SH-SY5Y (cell line): Measurements from ENCODE around the gene HEXD.

Experiments
- GATA2 ChIP-seq: IDR thresholded peaks from 2 replicates; pipeline ENCODE4 v1.6.1; 2011; ENCODE audit warnings: mild to moderate bottlenecking, low read depth, low read length
- GATA3 ChIP-seq: IDR thresholded peaks from 2 replicates; pipeline ENCODE4 v1.6.1; 2011; ENCODE audit warnings: low read depth, mild to moderate bottlenecking, low read length, moderate library complexity

- TF ChIP-seq GATA2 (no peak), GATA3 (no peak)
Measured at GRCh38 chr17:82461827-82462524, 43.8 kb downstream of the HEXD start.
